Neural cell (in vitro differentiated cells): Measurements from ENCODE around the gene EPS15. TPM values are rescaled to one million over a fixed set of nuclear protein-coding genes. Genes with fewer than 3 reads are reported as not detected.

Experiments used
- H2AFZ ChIP-seq: fragments of 200-600, 300-800 bp; sonication (generic), shearing (Covaris generic); 2 replicates; pipeline ENCODE4 v1.6.0; 2014; ENCODE audit warnings: low read depth, mild to moderate bottlenecking, antibody characterized with exemption, low read length, moderate library complexity
- H3F3A ChIP-seq: fragments of 200-600 bp; shearing (Covaris generic); 2 replicates; pipeline ENCODE4 v1.6.1; 2016; ENCODE audit warnings: mild to moderate bottlenecking, moderate library complexity, mixed read lengths, antibody characterized with exemption, low read length; ENCODE audit not compliant: insufficient read depth, poor library complexity, severe bottlenecking
- H3K27ac ChIP-seq: fragments of 200-600, 300-800 bp; sonication (generic), shearing (Covaris generic); 2 replicates; pipeline ENCODE4 v1.5.1; 2014; ENCODE audit warnings: mild to moderate bottlenecking, low read length, moderate library complexity
- H3K27me3 ChIP-seq: fragments of 300-800, 200-600 bp; sonication (generic), shearing (Covaris generic); 2 replicates; pipeline ENCODE4 v1.6.0; 2014; ENCODE audit warnings: mild to moderate bottlenecking, low read depth, low read length, moderate library complexity; ENCODE audit not compliant: insufficient read depth
- H3K36me3 ChIP-seq: fragments of 300-800, 200-600 bp; sonication (generic), shearing (Covaris generic); 2 replicates; pipeline ENCODE4 v1.5.1; 2014; ENCODE audit warnings: mild to moderate bottlenecking, antibody characterized with exemption, low read length, moderate library complexity; ENCODE audit not compliant: insufficient read depth
- H3K4me2 ChIP-seq: fragments of 300-800, 200-600 bp; sonication (generic), shearing (Covaris generic); 2 replicates; pipeline ENCODE4 v1.6.0; 2014; ENCODE audit warnings: mild to moderate bottlenecking, low read length
- H3K4me3 ChIP-seq: fragments of 300-800, 200-600 bp; sonication (generic), shearing (Covaris generic); 2 replicates; pipeline ENCODE4 v1.5.1; 2014; ENCODE audit warnings: mild to moderate bottlenecking, low read length, moderate library complexity
- H3K79me2 ChIP-seq: fragments of 200-600 bp; shearing (Covaris generic); replicated peaks from 2 replicates; pipeline ENCODE4 v1.6.0; 2014; ENCODE audit warnings: mild to moderate bottlenecking, low read length, moderate library complexity; ENCODE audit not compliant: insufficient read depth
- H3K9ac ChIP-seq: fragments of 300-800, 200-600 bp; sonication (generic), shearing (Covaris generic); 2 replicates; pipeline ENCODE4 v1.6.1; 2016; ENCODE audit warnings: mild to moderate bottlenecking, low read length, mixed read lengths
- H3K9me2 ChIP-seq: fragments of 200-600 bp; shearing (Covaris generic); 2 replicates; pipeline ENCODE4 v1.6.1; 2016; ENCODE audit warnings: mild to moderate bottlenecking, low read length, mixed read lengths; ENCODE audit not compliant: insufficient read depth
- H3K9me3 ChIP-seq: fragments of 200-600, 300-800 bp; sonication (generic), shearing (Covaris generic); 2 replicates; pipeline ENCODE4 v1.6.1; 2016; ENCODE audit warnings: mild to moderate bottlenecking, mixed run types, low read length, moderate library complexity, mixed read lengths
- H4K20me1 ChIP-seq: fragments of 200-600 bp; shearing (Covaris generic); 2 replicates; pipeline ENCODE4 v1.6.1; 2016; ENCODE audit warnings: mild to moderate bottlenecking, mixed run types; ENCODE audit not compliant: insufficient read depth
- EP300 ChIP-seq: fragments of 450-650 bp; conservative IDR thresholded peaks from 2 replicates; pipeline ENCODE4 v1.6.1; 2014; ENCODE audit warnings: antibody characterized with exemption, mild to moderate bottlenecking, moderate library complexity; ENCODE audit not compliant: poor library complexity, severe bottlenecking
- EZH2 ChIP-seq: fragments of 200-600, 300-800 bp; shearing (Covaris generic), sonication (generic); IDR thresholded peaks from 2 replicates; pipeline ENCODE4 v1.6.1; 2014; ENCODE audit warnings: antibody characterized with exemption, low read length, borderline replicate concordance, mild to moderate bottlenecking; ENCODE audit not compliant: insufficient read depth, poor library complexity, severe bottlenecking
- MXI1 ChIP-seq: fragments of 450-650 bp; conservative IDR thresholded peaks from 2 replicates; pipeline ENCODE4 v1.6.1; 2014; ENCODE audit warnings: antibody characterized with exemption, mild to moderate bottlenecking; ENCODE audit not compliant: poor library complexity, severe bottlenecking
- POLR2AphosphoS5 ChIP-seq: IDR thresholded peaks from 2 replicates; pipeline ENCODE4 v1.6.1; 2012
- RAD21 ChIP-seq: fragments of 450-650 bp; conservative IDR thresholded peaks from 2 replicates; pipeline ENCODE4 v1.6.1; 2014; ENCODE audit warnings: antibody characterized with exemption, mild to moderate bottlenecking, moderate library complexity
- REST ChIP-seq: IDR thresholded peaks from 2 replicates; pipeline ENCODE4 v1.6.1; 2012; ENCODE audit warnings: borderline replicate concordance
- SMC3 ChIP-seq: fragments of 450-650 bp; conservative IDR thresholded peaks from 2 replicates; pipeline ENCODE4 v1.6.1; 2014; ENCODE audit warnings: antibody characterized with exemption, mild to moderate bottlenecking, moderate library complexity; ENCODE audit not compliant: poor library complexity
- TAF1 ChIP-seq: IDR thresholded peaks from 2 replicates; pipeline ENCODE4 v1.6.1; 2012; ENCODE audit warnings: low read depth
- polyA plus RNA-seq: library from polyadenylated mRNA; depleted of rRNA; stranded (reverse); fragments of >200 nt; gene quantifications from 2 replicates; pipeline ENCODE4 v1.2.3, GENCODE V29; 2014
- TF ChIP-seq, protein P1 (sequence below): fragments of 450-650 bp; IDR thresholded peaks from 2 replicates; pipeline ENCODE4 v1.5.1; 2014; ENCODE audit warnings: antibody characterized with exemption, mild to moderate bottlenecking, moderate library complexity; ENCODE audit not compliant: poor library complexity, severe bottlenecking

The EPS15 gene
- polyA plus RNA-seq, 1 donor from 2014 or later = 101 TPM

- Histone ChIP-seq H3K27me3 (no peaks in the 10 kb centered on the region), H3K27ac (no peak overlapping the region), H3K4me2 (no peak overlapping the region), H3F3A (no peaks in the 10 kb centered on the region), H3K9me3 (no peaks in the 10 kb centered on the region), H3K4me3 (no peak overlapping the region), H3K79me2 (no peaks in the 10 kb centered on the region), H3K9ac (no peak overlapping the region), H3K36me3 (no peaks in the 10 kb centered on the region), H2AFZ (no peak overlapping the region), H3K9me2 (no peaks in the 10 kb centered on the region), H4K20me1 (no peaks in the 10 kb centered on the region)
- no peak for TF ChIP-seq EP300
- no peak for TF ChIP-seq TAF1
Observed at GRCh38 chr1:51473331-51474115, 45.5 kb downstream of the EPS15 start.

- no peak overlapping the region for H3K4me3 ChIP-seq
- H3K36me3 ChIP-seq = no peaks in the 10 kb centered on the region
- H4K20me1 ChIP-seq = no peaks in the 10 kb centered on the region
- no peaks in the 10 kb centered on the region for H3F3A ChIP-seq
- no peak overlapping the region for H3K27ac ChIP-seq
- no peaks in the 10 kb centered on the region for H3K9me2 ChIP-seq
- TF ChIP-seq REST (no peak), TAF1 (no peak), SMC3 (no peak), EZH2 (no peak), EP300 (no peak), RAD21 (no peak), MXI1 (no peak), POLR2AphosphoS5 (no peak)
- TF ChIP-seq, protein P1, sequence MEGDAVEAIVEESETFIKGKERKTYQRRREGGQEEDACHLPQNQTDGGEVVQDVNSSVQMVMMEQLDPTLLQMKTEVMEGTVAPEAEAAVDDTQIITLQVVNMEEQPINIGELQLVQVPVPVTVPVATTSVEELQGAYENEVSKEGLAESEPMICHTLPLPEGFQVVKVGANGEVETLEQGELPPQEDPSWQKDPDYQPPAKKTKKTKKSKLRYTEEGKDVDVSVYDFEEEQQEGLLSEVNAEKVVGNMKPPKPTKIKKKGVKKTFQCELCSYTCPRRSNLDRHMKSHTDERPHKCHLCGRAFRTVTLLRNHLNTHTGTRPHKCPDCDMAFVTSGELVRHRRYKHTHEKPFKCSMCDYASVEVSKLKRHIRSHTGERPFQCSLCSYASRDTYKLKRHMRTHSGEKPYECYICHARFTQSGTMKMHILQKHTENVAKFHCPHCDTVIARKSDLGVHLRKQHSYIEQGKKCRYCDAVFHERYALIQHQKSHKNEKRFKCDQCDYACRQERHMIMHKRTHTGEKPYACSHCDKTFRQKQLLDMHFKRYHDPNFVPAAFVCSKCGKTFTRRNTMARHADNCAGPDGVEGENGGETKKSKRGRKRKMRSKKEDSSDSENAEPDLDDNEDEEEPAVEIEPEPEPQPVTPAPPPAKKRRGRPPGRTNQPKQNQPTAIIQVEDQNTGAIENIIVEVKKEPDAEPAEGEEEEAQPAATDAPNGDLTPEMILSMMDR = no peak
- H3K9ac ChIP-seq = no peak overlapping the region
- no peak overlapping the region for H2AFZ ChIP-seq
- no peaks in the 10 kb centered on the region for H3K9me3 ChIP-seq
- no peaks in the 10 kb centered on the region for H3K27me3 ChIP-seq
- H3K79me2 ChIP-seq = no peaks in the 10 kb centered on the region
- H3K4me2 ChIP-seq = no peak overlapping the region
Observed at GRCh38 chr1:51472359-51472758, 46.7 kb downstream of the EPS15 start.
